Brain microvascular endothelial cell (primary cell): ENCODE results near the gene PBX3.

Experiments used
- DNase-seq: peaks from one replicate; pipeline ENCODE4 v3.0.0-alpha.2; 2020
- H3K27ac ChIP-seq: fragments of 250-450 bp; sonication (Bioruptor Pico); 2 replicates; pipeline ENCODE4 v1.5.1; 2020; ENCODE audit warnings: mild to moderate bottlenecking, moderate library complexity
- H3K27me3 ChIP-seq: fragments of 250-450 bp; sonication (Bioruptor Pico); replicated peaks from 2 replicates; pipeline ENCODE4 v1.5.1; 2020; ENCODE audit warnings: mild to moderate bottlenecking
- H3K36me3 ChIP-seq: fragments of 250-450 bp; sonication (Bioruptor Pico); replicated peaks from 2 replicates; pipeline ENCODE4 v1.5.1; 2020; ENCODE audit warnings: mild to moderate bottlenecking
- H3K4me3 ChIP-seq: 2 replicates; pipeline ENCODE4 v1.5.1; 2011; ENCODE audit warnings: low read depth, mild to moderate bottlenecking, control low read depth, low read length, moderate library complexity
- in situ Hi-C: cut with HindIII; loops from 2 replicates; pipeline ENCODE4 v1.10.0; 2017; ENCODE audit warnings: low sequenced_read_pairs, low pct_ligation_motif_present
- TF ChIP-seq, protein P1 (sequence below): IDR thresholded peaks from 2 replicates; pipeline ENCODE4 v1.5.1; 2011; ENCODE audit warnings: low read depth, mild to moderate bottlenecking, moderate library complexity, low read length, control low read depth, inconsistent platforms; ENCODE audit errors: missing control alignments

The PBX3 gene

DNA sequence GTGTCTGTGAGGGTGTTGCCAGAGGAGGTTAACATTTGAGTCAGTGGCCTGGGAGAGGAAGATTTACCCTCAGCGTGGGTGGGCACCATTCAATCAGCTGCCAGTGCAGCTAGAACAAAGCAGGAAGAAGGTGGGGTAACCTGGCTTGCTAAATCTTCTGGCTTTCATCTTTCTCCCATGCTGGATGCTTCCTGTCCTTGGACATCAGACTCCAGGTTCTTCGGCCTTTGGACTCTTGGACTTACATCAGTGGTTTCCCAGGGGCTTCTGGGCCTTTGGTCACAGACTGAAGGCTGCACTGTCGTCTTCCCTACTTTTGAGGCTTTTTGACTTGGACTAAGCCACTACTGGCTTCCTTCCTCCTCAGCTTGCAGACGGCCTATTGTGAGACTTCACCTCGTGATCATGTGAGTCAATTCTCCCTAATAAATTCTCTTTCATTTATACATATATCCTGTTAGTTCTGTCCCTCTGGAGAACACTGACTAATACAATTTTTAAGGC, 38.1 kb downstream of the PBX3 start:
- Histone ChIP-seq H3K27me3 (no peaks in the 10 kb centered on the region), H3K27ac (no peak overlapping the region), H3K4me3 (no peak overlapping the region), H3K36me3 (no peaks in the 10 kb centered on the region)
- TF ChIP-seq, protein P1, sequence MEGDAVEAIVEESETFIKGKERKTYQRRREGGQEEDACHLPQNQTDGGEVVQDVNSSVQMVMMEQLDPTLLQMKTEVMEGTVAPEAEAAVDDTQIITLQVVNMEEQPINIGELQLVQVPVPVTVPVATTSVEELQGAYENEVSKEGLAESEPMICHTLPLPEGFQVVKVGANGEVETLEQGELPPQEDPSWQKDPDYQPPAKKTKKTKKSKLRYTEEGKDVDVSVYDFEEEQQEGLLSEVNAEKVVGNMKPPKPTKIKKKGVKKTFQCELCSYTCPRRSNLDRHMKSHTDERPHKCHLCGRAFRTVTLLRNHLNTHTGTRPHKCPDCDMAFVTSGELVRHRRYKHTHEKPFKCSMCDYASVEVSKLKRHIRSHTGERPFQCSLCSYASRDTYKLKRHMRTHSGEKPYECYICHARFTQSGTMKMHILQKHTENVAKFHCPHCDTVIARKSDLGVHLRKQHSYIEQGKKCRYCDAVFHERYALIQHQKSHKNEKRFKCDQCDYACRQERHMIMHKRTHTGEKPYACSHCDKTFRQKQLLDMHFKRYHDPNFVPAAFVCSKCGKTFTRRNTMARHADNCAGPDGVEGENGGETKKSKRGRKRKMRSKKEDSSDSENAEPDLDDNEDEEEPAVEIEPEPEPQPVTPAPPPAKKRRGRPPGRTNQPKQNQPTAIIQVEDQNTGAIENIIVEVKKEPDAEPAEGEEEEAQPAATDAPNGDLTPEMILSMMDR = no peak
- DNase-seq = peak; percentile 12
- in situ Hi-C loops = no loop called here

DNA sequence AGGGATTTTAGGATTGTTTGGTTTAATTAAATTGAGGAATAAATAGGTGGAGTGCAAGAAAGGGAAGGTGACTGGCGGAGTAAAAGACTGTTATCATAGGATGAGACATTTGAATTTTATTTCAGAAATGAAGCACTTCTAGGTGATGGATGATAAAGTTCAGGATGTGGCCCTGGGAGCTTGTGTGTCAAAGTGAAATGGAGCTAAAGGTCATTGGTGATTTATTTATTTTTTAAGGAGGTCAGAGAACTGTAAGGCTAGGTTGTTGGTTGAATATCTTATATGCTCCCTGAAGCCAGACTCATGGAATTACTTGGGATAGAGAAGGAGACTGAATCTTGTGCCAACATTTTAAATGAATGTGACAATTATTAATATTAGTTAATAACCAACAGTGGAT, 40.5 kb downstream of the PBX3 start:
- Histone ChIP-seq H3K4me3 (no peak overlapping the region), H3K27ac (no peak overlapping the region), H3K27me3 (no peaks in the 10 kb centered on the region), H3K36me3 (no peaks in the 10 kb centered on the region)
- in situ Hi-C loops = no loop called here
- DNase-seq = no peak
- TF ChIP-seq, protein P1 = no peak

DNA sequence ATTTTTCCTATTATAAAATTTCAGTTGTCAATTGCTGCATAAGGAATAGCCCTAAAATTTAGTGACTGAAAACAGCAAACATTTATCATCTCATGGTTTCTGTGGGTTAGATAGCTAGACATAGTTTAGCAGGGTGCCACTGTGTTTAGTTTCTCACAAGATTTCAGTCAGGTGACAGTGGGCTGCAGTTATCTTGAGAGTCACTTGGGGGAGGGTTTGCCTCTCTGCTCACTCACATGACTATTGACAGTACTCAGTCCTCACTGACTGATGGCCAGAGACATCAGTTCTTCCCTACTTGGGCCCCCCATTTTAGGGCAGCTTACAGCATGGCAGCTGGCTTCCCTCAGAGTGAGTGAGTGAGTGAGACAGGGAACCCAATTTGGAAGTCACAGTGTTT, 42.0 kb downstream of the PBX3 start:
- Histone ChIP-seq H3K36me3 (no peaks in the 10 kb centered on the region), H3K27me3 (no peaks in the 10 kb centered on the region), H3K27ac (no peak overlapping the region), H3K4me3 (no peak overlapping the region)
- DNase-seq = no peak
- TF ChIP-seq, protein P1 = no peak
- in situ Hi-C loops = no loop called here

DNA sequence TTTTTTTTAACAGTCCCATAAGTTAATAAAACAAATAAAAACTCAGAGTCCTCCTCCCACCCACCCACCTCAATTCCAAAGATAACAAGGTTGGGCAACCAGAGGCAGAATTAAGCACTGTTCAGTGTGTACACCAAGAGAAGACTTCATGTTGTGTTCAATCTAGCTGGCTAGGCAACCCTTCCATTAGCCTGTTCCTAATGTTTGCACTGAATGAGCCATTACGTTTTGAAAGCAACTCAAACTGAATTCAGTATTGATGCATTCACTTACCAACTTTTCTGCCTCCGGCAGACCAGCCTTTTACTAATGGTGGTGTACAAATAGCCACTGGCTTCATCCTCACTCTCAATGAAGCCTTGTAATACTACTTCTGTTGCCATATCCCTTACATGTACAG, 47.5 kb downstream of the PBX3 start:
- TF ChIP-seq, protein P1 = no peak
- in situ Hi-C loops = no loop called here
- Histone ChIP-seq H3K4me3 (no peak overlapping the region), H3K36me3 (no peaks in the 10 kb centered on the region), H3K27ac (no peak overlapping the region), H3K27me3 (no peaks in the 10 kb centered on the region)
- no peak for DNase-seq

DNA sequence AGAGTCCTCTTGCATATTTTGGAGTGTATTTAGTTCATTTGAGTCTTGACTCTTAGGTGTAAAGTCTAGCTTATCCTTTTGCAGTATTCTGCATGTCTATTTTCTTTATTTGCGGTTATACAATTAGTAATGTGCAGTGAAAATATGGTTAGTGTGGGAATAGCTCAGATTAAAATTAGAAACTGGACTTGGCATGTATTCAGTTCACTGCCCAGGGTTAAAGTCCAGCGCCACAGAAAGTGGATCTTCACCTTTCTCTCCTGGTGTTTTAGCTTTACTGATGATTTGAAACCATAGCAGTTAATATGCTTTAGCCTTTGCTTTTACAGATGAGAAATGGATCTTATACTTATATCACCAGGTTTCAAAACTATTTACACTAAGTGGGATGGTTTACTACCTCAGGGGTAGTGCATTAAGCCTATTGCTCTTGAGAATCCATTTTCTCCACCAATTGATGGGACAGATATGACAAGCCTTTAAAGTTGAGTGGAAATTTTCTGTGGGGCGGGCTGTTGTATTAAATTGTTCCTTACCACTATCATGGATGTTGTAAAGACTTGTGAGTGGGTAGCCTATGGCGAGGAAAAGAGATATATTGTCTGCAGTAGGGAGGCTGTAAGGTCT, 48.9 kb downstream of the PBX3 start:
- no peaks in the 10 kb centered on the region for H3K36me3 ChIP-seq
- in situ Hi-C loops = no loop called here
- H3K27ac ChIP-seq = no peak overlapping the region
- TF ChIP-seq, protein P1 = no peak
- no peaks in the 10 kb centered on the region for H3K27me3 ChIP-seq
- H3K4me3 ChIP-seq = no peak overlapping the region
- no peak for DNase-seq

DNA sequence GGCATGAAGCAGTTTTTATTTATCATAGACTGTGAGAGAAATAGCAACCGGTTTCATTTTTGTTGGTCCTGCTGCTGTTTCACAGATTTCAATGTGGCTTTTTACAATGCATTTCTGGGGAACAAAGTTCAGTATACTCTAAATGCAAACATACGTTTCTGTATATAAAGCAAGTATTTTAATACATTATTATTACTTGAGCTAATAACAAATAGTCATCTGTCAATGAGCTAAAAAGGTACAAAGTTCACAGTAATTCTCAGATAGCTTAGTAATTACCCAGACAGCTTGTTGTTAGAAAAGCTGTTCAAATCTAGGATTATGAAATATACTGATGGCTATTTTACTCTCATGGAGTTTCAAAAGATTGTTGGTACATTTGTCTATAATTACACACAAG, 50.8 kb downstream of the PBX3 start:
- TF ChIP-seq, protein P1 = no peak
- no peak overlapping the region for H3K27ac ChIP-seq
- no peaks in the 10 kb centered on the region for H3K27me3 ChIP-seq
- no peaks in the 10 kb centered on the region for H3K36me3 ChIP-seq
- H3K4me3 ChIP-seq = no peak overlapping the region
- in situ Hi-C loops = no loop called here
- no peak for DNase-seq
